GM12878 (cell line): ENCODE results near the gene CACNA1H. TPM values are rescaled to one million over a fixed set of nuclear protein-coding genes. Genes with fewer than 3 reads are reported as not detected.

Source experiments
- ATAC-seq: fragments of 200-7000 bp; cut with Tn5 transposase; 3 replicates; pipeline ENCODE4 v1.9.1; 2020; ENCODE audit warnings: mild to moderate bottlenecking, moderate library complexity
- BruUV-seq: library from RNA; stranded (reverse); fragments of 400-500 nt; replicated peaks from 2 replicates; lab custom pipeline; 2021; lab: Mats Ljungman, UMichigan
- CTCF ChIA-PET: fragments of 300-600 bp; sonication (Branson Sonifier 250); formaldehyde crosslinking; extraction: SDS; loops from one replicate; lab custom pipeline; 2021; ENCODE audit warnings: inconsistent platforms; lab: Yijun Ruan, JAX
- POLR2A ChIA-PET: fragments of 350-600 bp; formaldehyde crosslinking; extraction: SDS; loops from one replicate; lab custom pipeline; 2021; ENCODE audit warnings: inconsistent platforms; lab: Charles Lee
- RAD21 ChIA-PET: fragments of 300-600 bp; sonication (Branson Sonifier 250); formaldehyde crosslinking; loops from one replicate; lab custom pipeline; 2023; ENCODE audit warnings: antibody characterized with exemption; ENCODE audit not compliant: unreplicated experiment; lab: Charles Lee
- SMC1A ChIA-PET: fragments of 300-600 bp; sonication (Branson Sonifier 250); formaldehyde crosslinking; loops from one replicate; lab custom pipeline; 2023; ENCODE audit not compliant: unreplicated experiment, uncharacterized antibody; lab: Charles Lee
- DNase-seq: peaks from one replicate; pipeline ENCODE4 v3.0.0-alpha.2; 2011; ENCODE audit warnings: low read depth, low spot score
- FAIRE-seq: peaks from 3 replicates; lab custom pipeline; 2011; peaks lifted over from hg19 to GRCh38; lab: Jason Lieb, UNC
- H2AFZ ChIP-seq: 2 replicates; pipeline ENCODE4 v1.6.0; 2011; ENCODE audit warnings: low read depth, low read length, control low read depth; ENCODE audit not compliant: control insufficient read depth
- H3K27ac ChIP-seq: 2 replicates; pipeline ENCODE4 v1.5.1; 2011; ENCODE audit warnings: control low read depth; ENCODE audit not compliant: control insufficient read depth, insufficient read depth
- H3K27me3 ChIP-seq, 2 experiments: replicated peaks in 1 of 2; 2 replicates each; pipeline versions ENCODE4 v1.6.0 to v1.6.1; 2011; ENCODE audit warnings: low read length in 1 of 2; ENCODE audit not compliant: control insufficient read depth in 2 of 2, insufficient read depth in 2 of 2
- H3K36me3 ChIP-seq, 2 experiments: 2 replicates each; pipeline ENCODE4 v1.5.1; 2011; ENCODE audit warnings: low read length in 1 of 2; ENCODE audit not compliant: control insufficient read depth in 2 of 2, insufficient read depth in 2 of 2
- H3K4me1 ChIP-seq: 2 replicates; pipeline ENCODE4 v1.6.1; 2011; ENCODE audit warnings: mild to moderate bottlenecking, low read length, moderate library complexity, mixed read lengths; ENCODE audit not compliant: control insufficient read depth, insufficient read depth
- H3K4me2 ChIP-seq: 2 replicates; pipeline ENCODE4 v1.6.0; 2011; ENCODE audit warnings: control low read depth; ENCODE audit not compliant: control insufficient read depth, insufficient read depth
- H3K4me3 ChIP-seq: fragments of 200-600 bp; sonication (generic); 2 replicates; pipeline ENCODE4 v1.5.1; 2016
- H3K79me2 ChIP-seq: 2 replicates; pipeline ENCODE4 v1.6.0; 2011; ENCODE audit warnings: low read length; ENCODE audit not compliant: control insufficient read depth, insufficient read depth
- H3K9ac ChIP-seq: 2 replicates; pipeline ENCODE4 v1.8.0; 2011; ENCODE audit warnings: low read length, control low read depth, mixed read lengths; ENCODE audit not compliant: control insufficient read depth, insufficient read depth
- H3K9me3 ChIP-seq: replicated peaks from 3 replicates; pipeline ENCODE4 v1.5.1; 2011; ENCODE audit warnings: mild to moderate bottlenecking, low read length; ENCODE audit not compliant: control insufficient read depth, insufficient read depth
- H4K20me1 ChIP-seq: 2 replicates; pipeline ENCODE4 v1.6.0; 2011; ENCODE audit not compliant: control insufficient read depth, insufficient read depth
- ASH2L ChIP-seq: fragments of 300-600, 200-600 bp; sonication (generic); IDR thresholded peaks from 2 replicates; pipeline ENCODE4 v1.6.1; 2017; ENCODE audit warnings: low read depth, mild to moderate bottlenecking, borderline replicate concordance
- HDAC6 ChIP-seq: fragments of 200-600 bp; sonication (generic); IDR thresholded peaks from one replicate; pipeline ENCODE4 v1.8.0; 2017; ENCODE audit warnings: antibody characterized with exemption; ENCODE audit not compliant: unreplicated experiment
- HDGF ChIP-seq: fragments of 450-650 bp; IDR thresholded peaks from 2 replicates; pipeline ENCODE4 v1.6.1; 2016; ENCODE audit warnings: antibody characterized with exemption
- MTA2 ChIP-seq: fragments of 450-650 bp; IDR thresholded peaks from 2 replicates; pipeline ENCODE4 v1.6.1; 2016; ENCODE audit warnings: low read depth, mild to moderate bottlenecking, moderate library complexity
- NBN ChIP-seq: fragments of 450-650 bp; IDR thresholded peaks from 2 replicates; pipeline ENCODE4 v1.6.1; 2016
- POLR2AphosphoS2 ChIP-seq: IDR thresholded peaks from 2 replicates; pipeline ENCODE4 v1.6.1; 2011; ENCODE audit warnings: low read depth, mild to moderate bottlenecking, low read length, improper control_type of control experiment, moderate library complexity
- RBBP5 ChIP-seq: fragments of 200-600 bp; sonication (generic); conservative IDR thresholded peaks from 2 replicates; pipeline ENCODE4 v1.6.1; 2016
- TARDBP ChIP-seq: IDR thresholded peaks from 2 replicates; pipeline ENCODE4 v1.6.1; 2016; ENCODE audit warnings: borderline replicate concordance
- WGBS: methylation state at CpG from one replicate; pipeline ENCODE4 v1.1.6; 2016; ENCODE audit warnings: low lambda C conversion rate; ENCODE audit not compliant: insufficient replicate concordance, insufficient coverage; ENCODE audit errors: missing lambda C conversion rate; 5-methylcytosine and 5-hydroxymethylcytosine counted together
- in situ Hi-C: fragments of 300-500 bp; cut with MboI; formaldehyde crosslinking; loops from 9 replicates; pipeline ENCODE4 v1.14.3; 2018; ENCODE audit warnings: mixed read lengths
- intact Hi-C: fragments of 100-400 bp; cut with micrococcal nuclease; formaldehyde crosslinking; loops from one replicate; pipeline ENCODE4 v1.14.2; 2022; ENCODE audit not compliant: unreplicated experiment
- polyA plus RNA-seq, 11 experiments: library from polyadenylated mRNA; depleted of rRNA in 4 of 11; unstranded in 6 of 11; stranded (reverse) in 5 of 11; fragments of >200 nt; fragmentation: Nextera tagmentation in 4 of 11; fragmentation: Illumina TruSeq in 1 of 11; extraction: Ambion mirVana in 4 of 11; extraction: Trizol in 1 of 11; gene quantifications; 1 replicate in 1 of 11; 2 replicates in 10 of 11; pipeline versions ENCODE4 v1.2.1 to v1.2.3, GENCODE V29; 2011 to 2016; ENCODE audit warnings: inconsistent platforms in 2 of 11, missing spikeins in 2 of 11, low read depth in 1 of 11
- total RNA-seq, 4 experiments: library from RNA; depleted of rRNA in 3 of 4; stranded (reverse); fragments of >200 nt in 3 of 4; fragmentation: Illumina TruSeq in 1 of 4; extraction: Trizol in 1 of 4; gene quantifications; 2 replicates each; pipeline versions ENCODE4 v1.2.1 to v1.2.3, GENCODE V29; 2013 to 2021
- TF ChIP-seq, protein P1 (sequence below): fragments of 450-650 bp; IDR thresholded peaks from 2 replicates; pipeline ENCODE4 v1.6.1; 2017; ENCODE audit warnings: mild to moderate bottlenecking, low read depth, inconsistent platforms; ENCODE audit not compliant: poor library complexity, severe bottlenecking
- TF ChIP-seq, protein P2 (sequence below): IDR thresholded peaks from 2 replicates; pipeline ENCODE4 v1.6.1; 2011; ENCODE audit warnings: mild to moderate bottlenecking, low read depth, low read length, moderate library complexity; ENCODE audit not compliant: insufficient replicate concordance

CACNA1H gene
- total and polyA plus RNA-seq, 10 of the 15 experiments (the other 5 are each of a cell fraction or from before 2014, with no cell fraction given), result 0.03 to 0.54 TPM; not detected in 8

DNA sequence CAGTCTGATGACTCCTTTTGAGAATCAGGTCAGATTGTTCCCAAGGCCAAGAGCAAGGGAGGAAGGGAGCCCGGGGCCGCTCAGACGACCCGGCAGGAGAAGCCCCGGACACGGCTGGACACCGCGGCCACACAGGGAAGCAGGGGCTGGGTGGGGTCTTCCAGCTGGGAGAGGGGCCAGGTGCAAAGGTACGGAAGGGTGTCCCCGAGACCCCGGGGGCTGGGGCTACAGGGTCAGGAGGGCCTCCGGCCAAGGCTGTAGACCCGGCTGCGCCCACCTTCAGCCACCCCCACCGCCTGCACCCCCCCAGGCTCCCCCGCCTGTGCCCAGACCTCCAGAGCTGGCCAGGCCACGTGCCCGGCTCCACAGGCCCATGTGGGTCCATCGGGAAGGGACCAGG, 35.0 kb upstream of the CACNA1H start:
- WGBS, result 53% methylated on average over 10 of the region's 19 CpGs
- Histone ChIP-seq H3K9me3 (no peaks in the 10 kb centered on the region), H3K79me2 (no peaks in the 10 kb centered on the region), H3K9ac (no peak overlapping the region)
- RAD21 ChIA-PET, result no interaction called here
- FAIRE-seq, result no peak
- intact Hi-C loops, result no loop called here
- no peak for TF ChIP-seq MTA2
- no peak for TF ChIP-seq ASH2L
- TF ChIP-seq, protein P1, sequence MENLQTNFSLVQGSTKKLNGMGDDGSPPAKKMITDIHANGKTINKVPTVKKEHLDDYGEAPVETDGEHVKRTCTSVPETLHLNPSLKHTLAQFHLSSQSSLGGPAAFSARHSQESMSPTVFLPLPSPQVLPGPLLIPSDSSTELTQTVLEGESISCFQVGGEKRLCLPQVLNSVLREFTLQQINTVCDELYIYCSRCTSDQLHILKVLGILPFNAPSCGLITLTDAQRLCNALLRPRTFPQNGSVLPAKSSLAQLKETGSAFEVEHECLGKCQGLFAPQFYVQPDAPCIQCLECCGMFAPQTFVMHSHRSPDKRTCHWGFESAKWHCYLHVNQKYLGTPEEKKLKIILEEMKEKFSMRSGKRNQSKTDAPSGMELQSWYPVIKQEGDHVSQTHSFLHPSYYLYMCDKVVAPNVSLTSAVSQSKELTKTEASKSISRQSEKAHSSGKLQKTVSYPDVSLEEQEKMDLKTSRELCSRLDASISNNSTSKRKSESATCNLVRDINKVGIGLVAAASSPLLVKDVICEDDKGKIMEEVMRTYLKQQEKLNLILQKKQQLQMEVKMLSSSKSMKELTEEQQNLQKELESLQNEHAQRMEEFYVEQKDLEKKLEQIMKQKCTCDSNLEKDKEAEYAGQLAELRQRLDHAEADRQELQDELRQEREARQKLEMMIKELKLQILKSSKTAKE, result no peak
- TF ChIP-seq, protein P2, sequence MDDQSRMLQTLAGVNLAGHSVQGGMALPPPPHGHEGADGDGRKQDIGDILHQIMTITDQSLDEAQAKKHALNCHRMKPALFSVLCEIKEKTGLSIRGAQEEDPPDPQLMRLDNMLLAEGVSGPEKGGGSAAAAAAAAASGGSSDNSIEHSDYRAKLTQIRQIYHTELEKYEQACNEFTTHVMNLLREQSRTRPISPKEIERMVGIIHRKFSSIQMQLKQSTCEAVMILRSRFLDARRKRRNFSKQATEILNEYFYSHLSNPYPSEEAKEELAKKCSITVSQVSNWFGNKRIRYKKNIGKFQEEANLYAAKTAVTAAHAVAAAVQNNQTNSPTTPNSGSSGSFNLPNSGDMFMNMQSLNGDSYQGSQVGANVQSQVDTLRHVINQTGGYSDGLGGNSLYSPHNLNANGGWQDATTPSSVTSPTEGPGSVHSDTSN, result no peak
- no peak for TF ChIP-seq RBBP5
- no peak for TF ChIP-seq POLR2AphosphoS2
- TF ChIP-seq NBN, result no peak
- TF ChIP-seq HDAC6, result no peak
- TF ChIP-seq TARDBP, result no peak
- no peak for TF ChIP-seq HDGF
- TF ChIP-seq, all 136 proteins: peak for 0
- H3K36me3 ChIP-seq, result no peaks in the 10 kb centered on the region
- BruUV-seq, result no TSS peak
- in situ Hi-C loops, result no loop called here
- ChIA-PET SMC1A (no interaction called here), CTCF (no interaction called here), POLR2A (no interaction called here)
- no peak overlapping the region for H2AFZ ChIP-seq
- no peak overlapping the region for H3K4me2 ChIP-seq
- no peak overlapping the region for H3K4me3 ChIP-seq
- no peaks in the 10 kb centered on the region for H4K20me1 ChIP-seq
- H3K4me1 ChIP-seq, result no peaks in the 10 kb centered on the region
- ATAC-seq, result no peak
- no peak for DNase-seq
- no peak overlapping the region for H3K27ac ChIP-seq
- no peaks in the 10 kb centered on the region for H3K27me3 ChIP-seq
